Testis (tissue), 2 donors: Measurements from ENCODE around the gene DNAJC7.

Experiments used
- POLR2A ChIP-seq: fragments of 450-650 bp; IDR thresholded peaks from one replicate; pipeline ENCODE4 v1.6.1; 2017; ENCODE audit warnings: antibody characterized with exemption, mild to moderate bottlenecking, moderate library complexity
- TF ChIP-seq, protein P1 (sequence below), 3 experiments: fragments of 450-650 bp in 2 of 3; fragments of 200-600 bp in 1 of 3; sonication (generic) in 1 of 3; IDR thresholded peaks; one replicate each; pipeline ENCODE4 v1.5.1; 2016 to 2019; ENCODE audit warnings: antibody characterized with exemption in 3 of 3, mild to moderate bottlenecking in 2 of 3, moderate library complexity in 1 of 3

DNA sequence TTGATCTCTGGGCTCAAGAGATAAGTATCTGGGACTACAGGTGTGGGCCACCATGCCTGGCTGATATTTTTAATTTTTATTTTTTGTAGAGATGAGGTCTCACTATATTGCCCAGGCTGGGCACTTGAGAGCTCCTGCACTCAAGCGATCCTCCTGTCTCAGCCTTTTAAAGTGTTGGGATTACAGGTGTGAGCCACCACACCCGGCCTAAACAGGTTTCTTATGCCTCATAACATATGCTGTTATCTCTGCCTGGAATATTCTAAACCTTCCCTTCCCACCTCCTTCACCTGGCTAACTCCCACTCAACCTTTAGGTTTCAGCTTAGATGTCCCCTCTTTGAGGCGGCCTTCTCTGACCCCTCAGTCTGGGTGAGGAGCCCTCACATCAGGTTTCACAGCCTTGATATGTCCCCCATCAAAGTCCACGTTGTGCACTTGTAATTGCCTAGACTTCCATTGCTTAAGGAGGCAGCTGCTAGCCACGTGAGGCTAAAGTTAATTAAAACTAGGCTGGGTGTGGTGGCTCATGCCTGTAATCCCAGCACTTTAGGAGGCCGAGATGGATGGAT is 59.3 kb downstream of the DNAJC7 start:
- TF ChIP-seq, protein P1, sequence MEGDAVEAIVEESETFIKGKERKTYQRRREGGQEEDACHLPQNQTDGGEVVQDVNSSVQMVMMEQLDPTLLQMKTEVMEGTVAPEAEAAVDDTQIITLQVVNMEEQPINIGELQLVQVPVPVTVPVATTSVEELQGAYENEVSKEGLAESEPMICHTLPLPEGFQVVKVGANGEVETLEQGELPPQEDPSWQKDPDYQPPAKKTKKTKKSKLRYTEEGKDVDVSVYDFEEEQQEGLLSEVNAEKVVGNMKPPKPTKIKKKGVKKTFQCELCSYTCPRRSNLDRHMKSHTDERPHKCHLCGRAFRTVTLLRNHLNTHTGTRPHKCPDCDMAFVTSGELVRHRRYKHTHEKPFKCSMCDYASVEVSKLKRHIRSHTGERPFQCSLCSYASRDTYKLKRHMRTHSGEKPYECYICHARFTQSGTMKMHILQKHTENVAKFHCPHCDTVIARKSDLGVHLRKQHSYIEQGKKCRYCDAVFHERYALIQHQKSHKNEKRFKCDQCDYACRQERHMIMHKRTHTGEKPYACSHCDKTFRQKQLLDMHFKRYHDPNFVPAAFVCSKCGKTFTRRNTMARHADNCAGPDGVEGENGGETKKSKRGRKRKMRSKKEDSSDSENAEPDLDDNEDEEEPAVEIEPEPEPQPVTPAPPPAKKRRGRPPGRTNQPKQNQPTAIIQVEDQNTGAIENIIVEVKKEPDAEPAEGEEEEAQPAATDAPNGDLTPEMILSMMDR (IDR thresholded peaks at IDR 0.05): no peak
- no peak for TF ChIP-seq POLR2A
